T follicular helper cell (primary cell): Measurements from ENCODE around the gene DRAM2.
"Not testable (repeated sequence)": the region's sequence is repeated elsewhere in the genome, so short reads cannot be mapped to it uniquely, and the experiment has no call there.

Experiments
- DNase-seq: peaks from one replicate; pipeline ENCODE4 v3.0.0-alpha.2; 2020; ENCODE audit warnings: low read depth

Gene DRAM2

DNA sequence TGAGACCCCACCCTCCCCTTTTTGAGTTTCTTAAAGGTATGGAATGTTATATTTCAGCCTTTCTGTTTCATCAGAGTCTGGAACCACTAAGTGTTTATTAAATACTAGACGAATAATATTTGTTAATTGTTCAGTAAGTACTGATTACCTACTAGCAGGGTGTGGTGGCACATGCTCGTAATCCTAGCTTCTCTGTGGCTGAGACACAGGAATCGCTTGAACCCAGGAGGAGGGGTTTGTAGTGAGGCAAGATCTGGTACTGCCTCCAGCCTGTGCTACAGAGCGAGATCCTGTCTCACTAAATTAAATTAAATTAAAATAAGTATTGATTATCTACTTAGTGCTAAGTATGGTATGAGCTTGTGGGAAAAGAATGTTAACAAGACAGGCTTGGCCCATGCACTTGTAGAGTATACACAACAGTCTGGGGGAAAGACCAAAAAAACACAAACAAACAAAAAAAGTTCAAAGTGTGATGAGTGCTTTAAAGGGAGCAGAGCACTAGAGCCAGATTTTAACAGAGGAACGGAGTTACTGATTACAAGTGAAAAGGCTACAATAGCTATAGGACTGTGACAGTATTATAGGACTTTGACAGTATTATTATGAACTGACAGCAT is 2.6 kb upstream of the DRAM2 start:
- no peak for DNase-seq

DNA sequence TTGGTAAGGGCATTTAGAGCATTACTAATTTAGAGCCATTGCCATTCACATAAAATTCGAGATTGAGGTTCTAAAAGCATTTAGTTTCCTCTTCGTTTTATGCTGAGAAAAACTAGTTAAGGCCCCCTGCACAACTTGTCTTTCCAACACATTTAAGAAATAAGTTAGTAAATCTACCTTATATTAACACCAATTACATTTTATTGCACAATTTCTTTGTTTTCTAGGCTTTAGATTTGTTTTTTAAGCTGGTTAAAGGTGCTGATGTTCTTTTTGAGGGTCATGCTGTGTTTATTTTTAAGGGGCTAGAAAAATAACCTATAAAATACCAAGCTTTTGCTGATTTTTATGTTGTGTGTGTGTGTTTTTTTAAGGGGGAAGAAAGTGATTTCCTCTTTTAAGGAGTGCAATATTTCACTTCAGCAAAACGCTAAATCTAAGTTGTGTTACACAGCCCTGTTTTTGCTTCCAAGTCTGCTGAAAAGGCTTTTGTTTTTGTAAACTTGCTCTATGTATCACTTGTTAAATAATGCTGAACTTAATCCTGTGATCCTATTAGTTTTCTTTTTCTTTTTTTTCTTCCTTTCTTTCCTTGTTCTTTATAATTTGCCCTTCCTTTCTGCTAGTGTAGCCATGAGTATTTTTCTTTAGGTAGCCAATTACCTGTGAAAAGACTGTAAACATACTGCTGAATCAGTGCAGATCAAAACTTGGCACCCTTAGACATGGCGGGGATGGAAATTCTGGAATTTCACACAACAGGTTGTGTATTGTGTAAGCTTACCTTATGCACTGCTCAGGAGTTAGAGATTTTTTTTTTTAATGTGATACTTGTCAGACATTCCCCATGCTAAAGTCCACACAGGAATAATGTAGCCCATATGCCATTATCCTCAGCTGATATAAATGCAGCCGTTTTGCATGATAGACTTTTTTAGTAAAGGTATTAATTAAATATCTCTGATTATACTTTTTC is 1.6 kb upstream of the DRAM2 start:
- no peak for DNase-seq

DNA sequence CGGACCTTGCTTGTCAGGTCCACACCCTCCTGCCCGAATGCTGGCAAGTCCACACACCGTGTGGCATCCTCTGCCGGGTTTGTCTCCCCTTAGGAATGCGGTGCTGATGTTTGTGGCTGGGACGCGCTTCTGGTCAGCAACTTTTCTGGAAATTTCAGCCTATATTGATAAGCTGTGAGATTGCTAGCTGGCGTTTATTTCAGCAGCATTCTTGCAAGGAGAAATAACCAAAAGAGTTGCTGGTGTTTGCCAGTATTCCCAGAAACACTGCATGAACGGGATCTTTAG is 731 bp upstream of the DRAM2 start:
- no peak for DNase-seq

DNA sequence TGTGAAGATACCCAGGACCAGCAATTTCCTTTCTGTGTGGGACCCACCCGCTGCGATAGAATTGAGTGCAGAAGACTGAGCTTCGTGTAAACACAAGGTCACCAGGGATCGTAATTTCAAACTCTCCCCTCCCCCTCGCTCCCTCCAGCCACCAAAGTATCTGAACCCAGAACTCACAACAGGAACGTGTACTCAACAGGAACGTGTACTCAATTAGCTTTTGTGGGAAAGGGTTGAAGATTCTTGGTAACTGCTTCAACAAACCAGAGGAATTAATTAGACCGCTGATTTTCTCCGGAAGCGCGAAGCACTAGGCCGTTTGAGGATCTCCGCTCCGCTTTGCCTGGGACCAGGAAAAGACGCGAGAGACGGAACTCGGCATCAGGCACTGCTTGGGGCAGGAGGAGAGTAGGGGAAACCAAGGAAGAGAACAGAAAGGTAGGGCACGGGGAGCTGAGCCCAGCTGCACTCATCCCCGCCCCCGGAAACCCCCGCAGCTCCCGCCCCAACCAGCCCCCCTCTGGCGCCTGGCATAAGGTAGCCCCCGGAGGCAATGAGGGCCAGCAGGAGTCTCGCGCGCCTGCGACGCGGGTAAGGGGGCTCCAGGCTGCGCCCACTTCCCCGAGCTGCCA is 453 bp downstream of the DRAM2 start:
- DNase-seq: peak; percentile 29

DNA sequence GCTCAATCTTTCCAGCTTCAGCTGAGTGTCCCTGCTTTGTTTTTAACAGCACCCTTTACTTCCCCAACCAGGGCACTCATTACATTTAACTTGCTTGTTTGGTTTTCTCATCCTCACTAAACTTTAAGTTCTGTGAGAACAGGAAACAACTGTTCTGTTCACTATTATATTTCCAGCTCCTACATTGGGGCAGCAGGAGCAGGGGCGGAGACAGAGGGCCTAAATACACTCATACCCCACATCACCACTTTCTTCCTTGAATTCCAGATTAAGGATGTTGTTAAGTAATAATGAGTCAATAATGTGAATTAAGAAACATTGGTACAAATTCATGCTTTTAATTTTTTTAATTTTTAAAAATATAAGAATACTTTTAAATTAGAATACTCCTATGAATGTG is 6.0 kb downstream of the DRAM2 start:
- DNase-seq: no peak

DNA sequence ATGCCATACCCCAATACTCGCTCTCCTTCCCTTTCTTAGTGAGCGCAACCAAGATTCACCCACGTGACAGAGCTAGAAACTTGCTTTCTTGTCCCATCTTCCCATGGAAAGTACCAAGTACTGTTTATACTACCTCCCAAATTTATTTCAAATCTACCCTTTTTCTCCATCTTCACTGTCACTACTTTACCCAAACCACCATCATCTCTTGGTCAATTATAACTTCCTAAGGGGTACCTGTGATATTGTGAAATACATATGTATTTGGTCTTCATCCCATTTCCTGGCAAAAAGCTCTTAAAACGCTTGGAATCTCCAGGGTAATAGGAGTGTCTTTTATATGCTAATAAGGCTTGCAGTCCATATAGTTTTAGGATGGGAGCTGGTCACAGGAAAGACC is 8.2 kb downstream of the DRAM2 start:
- no peak for DNase-seq

DNA sequence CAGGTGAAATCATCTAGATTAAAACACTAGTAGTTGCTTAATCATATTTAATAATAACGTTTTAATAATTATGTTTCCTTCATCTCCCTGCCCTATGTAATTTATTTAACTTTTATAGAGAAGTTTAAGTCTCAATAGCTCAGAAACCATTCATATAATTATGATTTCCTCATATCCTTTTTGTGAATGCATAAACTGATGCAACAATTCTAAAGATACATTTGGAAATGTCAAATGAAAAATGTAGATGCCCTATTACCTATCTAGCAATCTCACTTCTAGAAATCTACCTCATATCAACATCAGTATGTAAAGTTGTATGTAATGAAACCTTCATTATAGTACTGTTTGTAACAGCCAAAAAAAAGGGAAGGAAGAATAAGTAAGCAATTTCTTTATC is 10.5 kb downstream of the DRAM2 start:
- DNase-seq: no peak

DNA sequence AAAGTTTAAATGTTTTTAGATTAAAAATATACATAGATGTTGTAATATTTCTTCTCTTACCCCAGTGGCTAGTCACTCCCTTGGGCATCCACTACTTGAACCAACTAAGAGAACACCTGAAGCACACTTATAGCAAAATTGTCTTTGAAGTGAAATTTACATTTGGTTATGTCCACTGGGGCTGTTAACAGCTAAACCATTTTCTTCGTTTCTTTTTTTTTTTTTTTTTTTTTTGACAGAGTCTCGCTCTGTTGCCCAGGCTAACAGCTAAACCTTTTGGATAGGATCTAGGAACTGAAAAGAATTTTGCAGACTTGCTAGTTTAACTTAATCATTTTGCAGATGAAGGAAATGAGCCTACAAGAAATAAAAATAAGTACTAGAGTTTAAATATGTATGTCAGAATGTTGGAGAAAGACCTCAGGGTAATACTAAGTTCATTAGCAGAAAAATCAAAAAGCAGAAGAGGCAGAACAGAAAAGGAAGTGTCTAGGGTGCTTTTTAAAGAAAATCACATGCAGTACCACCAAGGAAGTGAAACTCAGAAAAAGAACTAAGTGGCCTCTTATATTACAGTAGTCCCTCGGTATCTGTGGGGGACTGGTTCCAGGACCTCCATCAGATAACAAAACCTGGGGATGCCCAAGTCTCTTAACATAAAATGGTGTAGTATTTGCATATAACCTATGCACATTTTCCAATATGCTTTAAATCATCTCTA is 11.8 kb downstream of the DRAM2 start:
- DNase-seq: no peak

DNA sequence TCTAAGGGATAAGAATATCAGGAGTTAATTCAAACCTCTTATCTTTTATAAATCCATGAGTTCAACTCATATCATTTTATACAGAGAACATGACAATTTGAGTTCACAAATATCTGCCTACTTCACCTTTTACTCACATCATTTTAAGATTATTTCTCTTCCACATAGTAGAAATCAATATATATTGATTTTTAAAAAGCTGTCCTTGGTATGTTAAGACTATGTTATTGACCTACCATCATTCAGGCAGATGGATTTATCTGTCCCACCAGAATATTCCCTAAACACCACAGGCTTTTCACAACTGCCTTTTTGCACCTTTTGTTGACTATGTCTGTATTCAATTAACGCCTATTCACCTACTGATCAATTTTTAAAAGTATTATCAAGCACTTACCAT is 13.5 kb downstream of the DRAM2 start:
- no peak for DNase-seq

DNA sequence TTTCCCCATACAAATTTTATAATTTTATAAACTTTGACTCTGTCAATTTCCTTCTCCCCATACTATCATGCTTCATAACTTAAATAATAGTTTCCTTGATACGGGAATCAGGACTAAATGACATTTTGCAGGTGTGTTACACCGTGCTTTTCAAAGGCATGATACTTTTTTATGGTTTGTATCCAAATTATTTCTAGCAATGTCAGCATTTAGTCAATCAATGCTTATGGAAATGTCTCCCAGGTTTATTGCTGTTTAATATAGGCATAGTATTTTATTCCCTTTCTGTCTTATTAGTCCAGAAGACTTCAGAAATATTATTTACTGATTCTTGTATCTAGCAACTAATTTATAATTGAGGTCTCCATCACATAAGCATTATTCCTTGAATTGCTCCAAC is 23.4 kb downstream of the DRAM2 start:
- DNase-seq: no peak

DNA sequence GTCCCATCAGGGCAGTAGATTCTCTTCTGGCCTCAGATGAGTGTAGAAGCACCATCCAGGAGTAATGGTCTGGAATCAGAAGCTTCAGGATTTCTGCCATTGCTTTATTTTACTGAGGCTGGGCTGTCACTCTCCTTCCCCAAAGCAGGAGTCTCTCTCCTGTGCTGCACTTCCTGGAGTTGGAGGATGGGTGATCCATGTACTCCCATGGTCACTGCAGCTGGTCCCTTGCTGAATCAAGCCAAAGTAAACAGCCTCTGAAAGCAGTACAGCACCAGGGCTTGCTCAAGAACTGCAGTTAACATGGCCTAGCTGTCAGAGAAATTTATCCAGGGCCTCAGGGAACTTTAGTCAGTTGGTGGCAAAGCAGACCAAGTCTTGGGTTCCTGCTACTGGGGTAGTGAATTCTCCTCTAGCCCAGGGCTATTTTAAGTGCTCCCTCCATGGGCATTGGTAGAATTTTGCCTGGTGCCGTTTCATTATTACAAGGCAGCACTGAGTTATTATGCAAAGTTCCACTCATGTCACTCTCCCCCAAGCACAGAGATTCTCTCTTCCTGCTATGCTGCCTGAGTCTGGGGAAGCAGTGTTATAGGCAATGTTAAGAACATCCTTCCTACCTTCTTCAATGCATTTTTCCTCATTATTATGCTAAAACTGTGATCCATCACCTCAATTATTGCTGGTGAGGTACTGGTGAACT is 29.5 kb downstream of the DRAM2 start:
- DNase-seq: no peak

DNA sequence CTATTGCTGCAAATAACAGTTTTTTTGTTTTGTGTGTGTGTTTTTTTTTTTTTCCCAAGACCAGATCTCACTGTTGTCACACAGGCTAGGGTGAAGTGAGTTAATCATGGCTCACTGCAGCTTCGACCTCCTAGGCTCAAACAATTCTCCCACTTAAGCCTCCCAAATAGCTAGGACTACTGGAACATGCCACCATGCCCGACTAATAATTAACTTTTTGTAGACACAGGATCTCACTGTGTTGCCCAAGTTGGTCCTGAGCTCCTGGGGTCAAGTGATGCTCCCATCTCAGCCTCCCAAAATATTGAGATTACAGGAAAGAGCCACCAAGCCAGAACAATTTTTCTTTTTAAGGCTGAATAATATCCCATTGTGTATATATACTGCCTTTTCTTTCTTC is 34.9 kb downstream of the DRAM2 start:
- no peak for DNase-seq

DNA sequence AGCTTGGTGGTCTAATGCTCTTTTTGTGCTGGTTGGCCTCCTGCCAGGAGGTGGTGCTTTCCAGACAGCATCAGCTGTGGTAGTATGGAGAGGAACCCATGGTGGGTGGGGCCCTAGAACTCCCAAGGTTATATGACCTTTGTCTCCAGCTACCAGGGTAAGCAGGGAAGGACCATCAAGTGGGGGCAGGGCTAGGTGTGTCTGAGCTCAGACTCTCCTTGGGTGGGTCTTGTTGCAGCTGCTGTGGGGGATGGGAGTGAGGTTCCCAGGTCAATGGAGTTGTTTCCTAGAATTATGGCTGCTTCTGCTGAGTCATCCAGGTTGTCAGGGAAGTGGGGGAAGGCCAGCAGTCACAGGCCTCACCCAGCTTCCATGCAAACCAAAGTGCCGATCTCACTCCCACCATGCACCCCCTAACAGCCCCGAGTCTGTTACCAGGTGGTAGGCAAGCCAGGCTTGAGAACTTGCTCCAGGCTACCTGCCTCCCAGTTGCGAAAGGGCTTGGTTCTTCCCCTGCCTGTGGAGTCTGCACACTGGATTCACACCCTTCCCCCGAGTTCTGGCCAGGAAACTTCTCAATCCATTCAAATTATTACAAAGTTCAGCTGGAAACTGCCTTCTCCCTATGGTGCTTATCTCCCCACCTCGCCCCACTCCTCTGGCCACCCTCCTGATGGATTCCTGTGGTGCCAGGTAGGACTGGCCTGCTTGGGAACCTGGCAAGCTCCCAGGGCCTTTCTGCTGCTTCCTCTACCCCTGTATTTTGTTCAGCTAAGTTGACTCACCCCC is 37.8 kb downstream of the DRAM2 start:
- DNase-seq: no peak

DNA sequence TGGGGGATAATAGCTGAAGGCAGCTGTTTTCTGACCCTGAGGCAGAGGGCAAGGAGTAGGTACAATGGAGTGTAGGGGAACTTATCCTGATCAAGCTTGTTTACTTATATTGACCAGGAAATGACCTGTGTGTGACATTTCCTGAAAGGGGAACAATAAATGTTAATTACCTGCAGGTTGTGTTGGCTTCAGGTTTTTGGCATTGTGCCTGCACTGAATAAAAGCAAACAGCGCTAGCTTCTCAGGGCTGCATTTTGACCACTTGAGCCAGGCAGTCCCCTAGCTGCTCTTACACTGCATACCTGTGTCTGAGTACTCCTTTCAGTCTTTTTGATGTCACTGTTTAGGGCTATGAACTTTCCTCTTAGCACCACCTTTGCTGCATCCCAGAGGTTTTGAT is 40.6 kb downstream of the DRAM2 start:
- DNase-seq: no peak

DNA sequence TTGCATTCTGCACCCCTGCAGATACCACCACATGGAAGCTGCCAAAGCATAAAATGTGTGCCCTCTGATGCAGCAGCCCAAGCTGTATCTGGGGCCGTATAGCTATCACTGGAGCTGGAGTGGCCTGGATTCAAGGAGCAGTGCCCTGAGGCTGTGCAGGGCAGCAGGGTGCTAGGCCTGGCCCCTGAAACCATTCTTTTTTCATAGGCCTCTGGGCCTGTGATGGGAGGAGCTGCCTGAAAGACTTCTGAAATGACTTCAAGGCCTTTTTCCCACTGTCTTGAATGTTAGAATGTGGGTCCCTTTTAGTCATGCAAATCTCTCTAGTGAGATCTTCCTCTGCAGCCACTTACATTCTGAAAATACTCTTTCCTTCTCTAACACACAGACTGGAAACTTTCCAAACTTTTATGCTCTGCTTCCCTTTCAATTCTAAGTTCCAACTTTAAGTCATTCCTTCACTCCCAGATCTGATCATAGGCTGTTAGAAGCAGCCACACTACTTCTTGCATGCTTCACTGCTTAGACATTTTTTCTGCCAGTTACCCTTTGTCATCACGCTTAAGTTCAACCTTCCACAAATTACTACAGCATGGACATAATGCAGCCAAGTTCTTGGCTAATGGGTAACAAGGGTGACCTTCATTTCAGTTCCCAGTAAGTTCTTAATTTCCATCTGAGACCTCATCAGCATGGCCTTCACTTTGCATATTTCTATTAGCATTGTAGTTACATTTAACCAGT is 42.4 kb downstream of the DRAM2 start:
- no peak for DNase-seq

DNA sequence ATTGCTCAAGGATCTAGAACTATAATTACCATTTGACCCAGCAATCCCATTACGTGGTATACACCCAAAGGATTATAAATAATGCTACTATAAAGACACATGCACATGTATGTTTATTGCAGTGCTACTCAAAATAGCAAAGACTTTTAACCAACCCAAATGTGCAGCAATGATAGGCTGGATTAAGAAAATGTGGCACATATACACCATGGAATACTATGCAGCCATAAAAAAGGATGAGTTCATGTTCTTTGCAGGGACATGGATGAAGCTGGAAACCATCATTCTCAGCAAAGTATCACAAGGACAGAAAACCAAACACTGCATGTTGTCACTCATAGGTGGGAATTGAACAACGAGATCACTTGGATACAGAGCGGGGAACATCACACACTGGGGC is 44.5 kb downstream of the DRAM2 start:
- DNase-seq: not testable (repeated sequence)

DNA sequence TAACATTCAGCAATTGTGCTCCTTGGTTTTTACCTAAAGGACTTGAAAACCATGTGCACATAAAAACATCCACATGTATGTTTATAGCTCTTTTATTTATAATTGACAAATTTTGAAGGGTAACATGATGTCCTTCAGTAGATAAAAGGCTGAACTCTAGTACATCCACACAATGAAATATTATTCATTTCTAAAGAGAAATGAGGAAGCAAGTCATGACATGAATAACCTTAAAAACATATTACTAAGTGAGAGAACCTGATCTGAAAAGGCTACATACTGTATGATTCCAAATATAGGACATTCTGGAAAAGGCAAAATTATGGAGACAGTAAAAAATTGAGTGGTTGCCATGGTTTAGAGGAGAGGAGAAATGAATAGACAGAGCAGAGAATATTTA is 50.3 kb downstream of the DRAM2 start:
- DNase-seq: no peak

DNA sequence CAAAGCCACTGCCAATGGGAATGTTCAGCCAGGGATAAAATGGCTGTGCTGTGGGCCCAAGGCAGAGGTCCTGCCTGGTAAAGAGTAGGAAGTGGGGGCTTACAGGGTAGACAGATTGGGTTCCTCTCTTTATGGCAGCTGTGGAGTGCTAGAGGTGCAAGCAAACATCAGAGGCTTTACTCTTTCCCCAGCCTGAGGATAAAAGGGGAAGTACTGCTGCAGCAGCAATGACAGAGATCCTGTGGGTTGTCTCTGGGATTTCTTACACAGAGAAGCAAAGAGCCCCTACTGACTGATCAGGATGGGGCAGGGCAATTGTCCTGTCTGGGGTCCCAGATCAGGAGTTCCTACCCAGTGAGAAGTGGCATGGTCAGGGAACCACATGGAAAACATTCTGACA is 54.2 kb downstream of the DRAM2 start:
- DNase-seq: no peak

DNA sequence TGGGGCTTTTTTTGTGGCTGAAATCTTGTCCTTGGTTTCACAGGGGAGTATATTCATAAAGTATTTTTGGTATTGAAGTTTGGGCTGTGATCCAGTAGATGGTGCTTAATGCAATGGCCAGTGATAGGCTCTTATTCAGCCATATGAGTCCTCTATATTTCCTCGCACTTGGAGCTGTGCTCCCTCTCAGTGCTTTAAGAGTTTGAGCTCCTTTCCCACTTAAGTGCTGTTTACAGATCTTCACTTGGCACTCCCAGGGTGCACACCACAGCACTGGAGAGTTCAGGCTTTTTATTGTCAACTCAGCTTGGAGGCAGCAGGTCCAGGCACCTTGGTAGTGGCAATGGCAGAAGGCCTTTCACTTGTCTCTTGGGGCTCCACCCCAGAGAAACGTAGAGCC is 54.9 kb downstream of the DRAM2 start:
- DNase-seq: no peak

DNA sequence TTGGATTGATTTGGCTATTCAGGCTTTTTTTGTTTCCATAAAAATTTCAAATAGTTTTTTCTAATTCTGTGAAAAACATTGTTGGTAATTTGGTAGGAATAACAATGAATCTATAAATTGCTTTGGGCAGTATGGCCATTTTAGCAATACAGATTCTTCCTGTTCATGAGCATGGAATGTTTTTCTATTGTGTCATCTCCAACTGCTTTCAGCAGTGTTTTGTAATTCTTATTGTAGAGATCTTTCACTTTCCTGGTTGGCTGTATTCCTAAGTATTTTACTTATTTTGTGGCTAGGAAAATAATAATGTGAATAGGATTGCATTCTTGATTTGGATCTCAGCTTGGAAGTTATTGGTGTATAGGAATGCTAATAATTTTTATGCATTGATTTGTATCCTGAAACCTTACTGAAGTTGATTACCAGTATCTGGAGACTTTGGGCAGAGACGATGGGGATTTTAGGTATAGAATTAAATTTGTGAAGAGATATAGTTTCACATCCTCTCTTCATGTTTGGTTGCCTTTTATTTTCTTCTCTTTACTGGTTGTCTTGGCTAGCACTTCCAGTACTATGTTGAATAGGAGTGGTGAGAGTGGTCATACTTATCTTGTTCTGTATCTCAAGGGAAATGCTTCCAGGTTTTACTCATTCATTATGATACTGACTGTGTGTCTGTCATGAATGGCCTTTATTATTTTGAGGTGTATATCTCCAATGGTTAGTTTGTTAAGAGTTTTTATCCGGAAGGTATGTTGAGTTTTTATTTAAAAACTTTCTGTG is 57.3 kb downstream of the DRAM2 start:
- no peak for DNase-seq
